K562 (cell line): Measurements from ENCODE around the gene AIFM1. TPM values are rescaled to one million over a fixed set of nuclear protein-coding genes. Genes with fewer than 3 reads are reported as not detected.
A peak's percentile ranks its signal among the peaks of the same experiment; 100 is the strongest.

Experiments
- ATAC-seq: fragments of 200-7000 bp; cut with Tn5 transposase; 3 replicates; pipeline ENCODE4 v1.9.1; 2020; ENCODE audit warnings: moderate library complexity
- BruUV-seq: library from RNA; stranded (reverse); fragments of 400-500 nt; replicated peaks from 2 replicates; lab custom pipeline; 2021; lab: Mats Ljungman, UMichigan
- CTCF ChIA-PET: fragments of 300-600 bp; formaldehyde crosslinking; extraction: SDS; loops from one replicate; lab custom pipeline; 2021; ENCODE audit warnings: low intra/inter-chr PET ratio; lab: Yijun Ruan, JAX
- POLR2A ChIA-PET: fragments of 300-600, 350-650 bp; sonication (Branson Sonifier 250); formaldehyde crosslinking; extraction: SDS; loops from one replicate; lab custom pipeline; 2021; ENCODE audit warnings: antibody characterized with exemption, inconsistent platforms; lab: Yijun Ruan, JAX
- DNase-seq, 4 experiments: peaks; one replicate each; pipeline versions ENCODE4 v3.0.0 to v3.0.0-alpha.2; 2011 to 2018; ENCODE audit warnings: low spot score in 3 of 4, mixed read lengths in 3 of 4; ENCODE audit errors: extremely low read depth in 1 of 4
- FAIRE-seq: peaks from 2 replicates; lab custom pipeline; 2011; peaks lifted over from hg19 to GRCh38; lab: Jason Lieb, UNC
- H2AFZ ChIP-seq: 2 replicates; pipeline ENCODE4 v1.6.0; 2011; ENCODE audit warnings: low read depth, low read length, control low read depth, inconsistent platforms
- H3K27ac ChIP-seq: fragments of 200-600 bp; 3 replicates; pipeline ENCODE4 v1.8.0; 2011; ENCODE audit warnings: low read depth, mild to moderate bottlenecking, control low read depth, inconsistent platforms, low read length, moderate library complexity, mixed read lengths; ENCODE audit errors: extremely low read depth
- H3K27me3 ChIP-seq, 2 experiments: fragments of 300-600 bp in 1 of 2; 2 replicates in 1 of 2; 3 replicates in 1 of 2; pipeline versions ENCODE4 v1.6.0 to v1.8.0; 2011; ENCODE audit warnings: inconsistent platforms in 2 of 2, low read length in 2 of 2, mild to moderate bottlenecking in 1 of 2, mixed read lengths in 1 of 2, moderate library complexity in 1 of 2; ENCODE audit not compliant: control insufficient read depth in 2 of 2, insufficient read depth in 2 of 2
- H3K36me3 ChIP-seq: fragments of 300-600 bp; 3 replicates; pipeline ENCODE4 v1.8.0; 2011; ENCODE audit warnings: mild to moderate bottlenecking, low read length, inconsistent platforms; ENCODE audit not compliant: control insufficient read depth, insufficient read depth
- H3K4me1 ChIP-seq, 2 experiments: fragments of 200-600 bp in 1 of 2; replicated peaks in 1 of 2; 2 replicates in 1 of 2; 3 replicates in 1 of 2; pipeline versions ENCODE4 v1.5.1 to v1.8.0; 2011; ENCODE audit warnings: inconsistent platforms in 2 of 2, low read length in 2 of 2, mild to moderate bottlenecking in 1 of 2, mixed read lengths in 1 of 2, moderate library complexity in 1 of 2; ENCODE audit not compliant: control insufficient read depth in 2 of 2, insufficient read depth in 2 of 2
- H3K4me2 ChIP-seq: 2 replicates; pipeline ENCODE4 v1.6.1; 2011; ENCODE audit warnings: low read length, control low read depth, inconsistent platforms, mixed read lengths; ENCODE audit not compliant: insufficient read depth
- H3K4me3 ChIP-seq: fragments of 200-600 bp; sonication (generic), shearing (Covaris generic); 2 replicates; pipeline ENCODE4 v1.5.1; 2016; ENCODE audit warnings: control low read depth, inconsistent platforms
- H3K79me2 ChIP-seq: fragments of 200-600 bp; 3 replicates; pipeline ENCODE4 v1.8.0; 2011; ENCODE audit warnings: low read length, inconsistent platforms; ENCODE audit not compliant: control insufficient read depth, insufficient read depth
- H3K9ac ChIP-seq, 2 experiments: 2 replicates each; pipeline versions ENCODE4 v1.6.0 to v1.6.1; 2011; ENCODE audit warnings: low read depth in 2 of 2, low read length in 2 of 2, control low read depth in 1 of 2, inconsistent platforms in 1 of 2, mild to moderate bottlenecking in 1 of 2, mixed read lengths in 1 of 2; ENCODE audit not compliant: insufficient read depth in 1 of 2
- H3K9me1 ChIP-seq: one replicate; pipeline ENCODE4 v1.6.0; 2011; ENCODE audit warnings: inconsistent platforms, mild to moderate bottlenecking, low read length, moderate library complexity; ENCODE audit not compliant: control insufficient read depth, insufficient read depth
- H3K9me3 ChIP-seq: replicated peaks from 2 replicates; pipeline ENCODE4 v1.5.1; 2011; ENCODE audit warnings: low read depth, low read length, inconsistent platforms; ENCODE audit not compliant: control insufficient read depth, insufficient read depth
- H4K20me1 ChIP-seq: replicated peaks from 2 replicates; pipeline ENCODE4 v1.6.1; 2011; ENCODE audit warnings: low read length, inconsistent platforms, mixed read lengths; ENCODE audit not compliant: control insufficient read depth, insufficient read depth
- E2F6 ChIP-seq, 2 experiments: IDR thresholded peaks; 2 replicates each; pipeline ENCODE4 v1.6.1; 2011; ENCODE audit warnings: borderline replicate concordance in 1 of 2, control low read depth in 1 of 2, low read depth in 1 of 2, low read length in 1 of 2, mild to moderate bottlenecking in 1 of 2, mixed read lengths in 1 of 2, moderate library complexity in 1 of 2; ENCODE audit not compliant: insufficient read depth in 1 of 2, insufficient read length in 1 of 2, poor library complexity in 1 of 2, severe bottlenecking in 1 of 2; ENCODE audit errors: extremely low read depth in 1 of 2
- ELF1 ChIP-seq: fragments of 200-800 bp; sonication (Bioruptor generic); IDR thresholded peaks from 2 replicates; pipeline ENCODE4 v1.6.1; 2016; ENCODE audit warnings: missing genetic modification characterization, missing compliant biosample characterization
- HMGN3 ChIP-seq: IDR thresholded peaks from 2 replicates; pipeline ENCODE4 v1.6.1; 2011; ENCODE audit warnings: borderline replicate concordance, low read depth, mild to moderate bottlenecking, mixed read lengths, low read length; ENCODE audit not compliant: insufficient read length; ENCODE audit errors: extremely low read depth
- ZNF143 ChIP-seq: sonication (generic); formaldehyde crosslinking; IDR thresholded peaks from 2 replicates; pipeline ENCODE4 v1.9.0; 2022; ENCODE audit warnings: mild to moderate bottlenecking, missing genetic modification reagents
- ZNF408 ChIP-seq: fragments of 250-450 bp; sonication (Bioruptor Pico); IDR thresholded peaks from 2 replicates; pipeline ENCODE4 v1.4.0; 2020; ENCODE audit warnings: low read depth, mild to moderate bottlenecking, moderate library complexity
- WGBS: fragments of 100-300 bp; shearing (Covaris generic); methylation state at CpG from one replicate; pipeline ENCODE4 v1.1.6; 2016; ENCODE audit warnings: low coverage, mixed read lengths; ENCODE audit not compliant: insufficient coverage; ENCODE audit errors: missing lambda C conversion rate; 5-methylcytosine and 5-hydroxymethylcytosine counted together
- in situ Hi-C: fragments of 300-500 bp; cut with MboI; formaldehyde crosslinking; loops from 4 replicates; pipeline ENCODE4 v1.15.0; 2018; ENCODE audit warnings: inconsistent platforms, mixed read lengths
- intact Hi-C: fragments of 100-400 bp; cut with micrococcal nuclease; formaldehyde crosslinking; loops from 2 replicates; pipeline ENCODE4 v1.14.2; 2022
- polyA plus RNA-seq, 8 experiments: library from polyadenylated mRNA; depleted of rRNA in 4 of 8; stranded (reverse) in 5 of 8; unstranded in 3 of 8; fragments of >200 nt; fragmentation: Nextera tagmentation in 2 of 8; fragmentation: Illumina TruSeq in 1 of 8; extraction: Ambion mirVana in 2 of 8; extraction: Trizol in 1 of 8; gene quantifications; 2 replicates each; pipeline versions ENCODE4 v1.2.1 to v1.2.3, GENCODE V29; 2011 to 2014; ENCODE audit warnings: inconsistent platforms in 1 of 8, missing spikeins in 1 of 8
- total RNA-seq, 7 experiments: library from RNA; depleted of rRNA in 6 of 7; stranded (reverse); fragments of >200 nt in 6 of 7; fragmentation: Illumina TruSeq in 2 of 7; extraction: Trizol in 2 of 7; gene quantifications; 2 replicates each; pipeline versions ENCODE4 v1.2.1 to v1.2.3, GENCODE V29; 2011 to 2021; ENCODE audit warnings: low replicate concordance in 1 of 7
- TF ChIP-seq, protein P1 (sequence below): fragments of 450-650 bp; IDR thresholded peaks from 2 replicates; pipeline ENCODE4 v1.6.1; 2016; ENCODE audit warnings: mild to moderate bottlenecking, moderate library complexity

Gene AIFM1
- total and polyA plus RNA-seq, 9 of the 15 experiments (the other 6 are each of a cell fraction or from before 2014, with no cell fraction given) = 51.0 to 117 (median 91.2) TPM

GRCh38 chrX:130109429-130110378 lies 55.9 kb downstream of the AIFM1 start:
- peaks cover 54% of the 10 kb centered on the region for H3K79me2 ChIP-seq
- H4K20me1 ChIP-seq = peaks cover 29% of the 10 kb centered on the region
- ChIA-PET POLR2A (interaction anchor here (1.0 to 2.9 kb wide), 3 partner anchors 9 to 11 kb away, joined by 3 to 11 read pairs (median 10); no protein-coding TSS in a partner anchor), CTCF (no interaction called here)
- peaks cover 14% of the 10 kb centered on the region for H3K36me3 ChIP-seq
- H3K4me2 ChIP-seq = peak overlapping the region; percentile 87
- peaks cover 3% of the 10 kb centered on the region for H3K9me1 ChIP-seq
- ATAC-seq = peak; percentile 53
- H2AFZ ChIP-seq = 0 out of 2 replicates have a peak overlapping the region, but pooled peaks have one; percentile 32
- peaks cover 43 to 49% of the 10 kb centered on the region in 2 experiments for H3K4me1 ChIP-seq
- peak; percentile 38 to 50 (median 46) for DNase-seq
- BruUV-seq = no TSS peak
- H3K27me3 ChIP-seq = no peaks in the 10 kb centered on the region
- no peaks in the 10 kb centered on the region for H3K9me3 ChIP-seq
- FAIRE-seq = no peak
- peak overlapping the region; percentile 96 for H3K27ac ChIP-seq
- intact Hi-C loops (loop anchor here (5.0 kb wide), 1 partner anchor 58 kb away; the partner anchor contains the start of gene AIFM1), in situ Hi-C loops (no loop called here)
- peak overlapping the region; percentile 92 to 97 for H3K9ac ChIP-seq
- H3K4me3 ChIP-seq = peak overlapping the region; percentile 71
- 2% methylated on average over 27 of the region's 81 CpGs for WGBS
- TF ChIP-seq, protein P1, sequence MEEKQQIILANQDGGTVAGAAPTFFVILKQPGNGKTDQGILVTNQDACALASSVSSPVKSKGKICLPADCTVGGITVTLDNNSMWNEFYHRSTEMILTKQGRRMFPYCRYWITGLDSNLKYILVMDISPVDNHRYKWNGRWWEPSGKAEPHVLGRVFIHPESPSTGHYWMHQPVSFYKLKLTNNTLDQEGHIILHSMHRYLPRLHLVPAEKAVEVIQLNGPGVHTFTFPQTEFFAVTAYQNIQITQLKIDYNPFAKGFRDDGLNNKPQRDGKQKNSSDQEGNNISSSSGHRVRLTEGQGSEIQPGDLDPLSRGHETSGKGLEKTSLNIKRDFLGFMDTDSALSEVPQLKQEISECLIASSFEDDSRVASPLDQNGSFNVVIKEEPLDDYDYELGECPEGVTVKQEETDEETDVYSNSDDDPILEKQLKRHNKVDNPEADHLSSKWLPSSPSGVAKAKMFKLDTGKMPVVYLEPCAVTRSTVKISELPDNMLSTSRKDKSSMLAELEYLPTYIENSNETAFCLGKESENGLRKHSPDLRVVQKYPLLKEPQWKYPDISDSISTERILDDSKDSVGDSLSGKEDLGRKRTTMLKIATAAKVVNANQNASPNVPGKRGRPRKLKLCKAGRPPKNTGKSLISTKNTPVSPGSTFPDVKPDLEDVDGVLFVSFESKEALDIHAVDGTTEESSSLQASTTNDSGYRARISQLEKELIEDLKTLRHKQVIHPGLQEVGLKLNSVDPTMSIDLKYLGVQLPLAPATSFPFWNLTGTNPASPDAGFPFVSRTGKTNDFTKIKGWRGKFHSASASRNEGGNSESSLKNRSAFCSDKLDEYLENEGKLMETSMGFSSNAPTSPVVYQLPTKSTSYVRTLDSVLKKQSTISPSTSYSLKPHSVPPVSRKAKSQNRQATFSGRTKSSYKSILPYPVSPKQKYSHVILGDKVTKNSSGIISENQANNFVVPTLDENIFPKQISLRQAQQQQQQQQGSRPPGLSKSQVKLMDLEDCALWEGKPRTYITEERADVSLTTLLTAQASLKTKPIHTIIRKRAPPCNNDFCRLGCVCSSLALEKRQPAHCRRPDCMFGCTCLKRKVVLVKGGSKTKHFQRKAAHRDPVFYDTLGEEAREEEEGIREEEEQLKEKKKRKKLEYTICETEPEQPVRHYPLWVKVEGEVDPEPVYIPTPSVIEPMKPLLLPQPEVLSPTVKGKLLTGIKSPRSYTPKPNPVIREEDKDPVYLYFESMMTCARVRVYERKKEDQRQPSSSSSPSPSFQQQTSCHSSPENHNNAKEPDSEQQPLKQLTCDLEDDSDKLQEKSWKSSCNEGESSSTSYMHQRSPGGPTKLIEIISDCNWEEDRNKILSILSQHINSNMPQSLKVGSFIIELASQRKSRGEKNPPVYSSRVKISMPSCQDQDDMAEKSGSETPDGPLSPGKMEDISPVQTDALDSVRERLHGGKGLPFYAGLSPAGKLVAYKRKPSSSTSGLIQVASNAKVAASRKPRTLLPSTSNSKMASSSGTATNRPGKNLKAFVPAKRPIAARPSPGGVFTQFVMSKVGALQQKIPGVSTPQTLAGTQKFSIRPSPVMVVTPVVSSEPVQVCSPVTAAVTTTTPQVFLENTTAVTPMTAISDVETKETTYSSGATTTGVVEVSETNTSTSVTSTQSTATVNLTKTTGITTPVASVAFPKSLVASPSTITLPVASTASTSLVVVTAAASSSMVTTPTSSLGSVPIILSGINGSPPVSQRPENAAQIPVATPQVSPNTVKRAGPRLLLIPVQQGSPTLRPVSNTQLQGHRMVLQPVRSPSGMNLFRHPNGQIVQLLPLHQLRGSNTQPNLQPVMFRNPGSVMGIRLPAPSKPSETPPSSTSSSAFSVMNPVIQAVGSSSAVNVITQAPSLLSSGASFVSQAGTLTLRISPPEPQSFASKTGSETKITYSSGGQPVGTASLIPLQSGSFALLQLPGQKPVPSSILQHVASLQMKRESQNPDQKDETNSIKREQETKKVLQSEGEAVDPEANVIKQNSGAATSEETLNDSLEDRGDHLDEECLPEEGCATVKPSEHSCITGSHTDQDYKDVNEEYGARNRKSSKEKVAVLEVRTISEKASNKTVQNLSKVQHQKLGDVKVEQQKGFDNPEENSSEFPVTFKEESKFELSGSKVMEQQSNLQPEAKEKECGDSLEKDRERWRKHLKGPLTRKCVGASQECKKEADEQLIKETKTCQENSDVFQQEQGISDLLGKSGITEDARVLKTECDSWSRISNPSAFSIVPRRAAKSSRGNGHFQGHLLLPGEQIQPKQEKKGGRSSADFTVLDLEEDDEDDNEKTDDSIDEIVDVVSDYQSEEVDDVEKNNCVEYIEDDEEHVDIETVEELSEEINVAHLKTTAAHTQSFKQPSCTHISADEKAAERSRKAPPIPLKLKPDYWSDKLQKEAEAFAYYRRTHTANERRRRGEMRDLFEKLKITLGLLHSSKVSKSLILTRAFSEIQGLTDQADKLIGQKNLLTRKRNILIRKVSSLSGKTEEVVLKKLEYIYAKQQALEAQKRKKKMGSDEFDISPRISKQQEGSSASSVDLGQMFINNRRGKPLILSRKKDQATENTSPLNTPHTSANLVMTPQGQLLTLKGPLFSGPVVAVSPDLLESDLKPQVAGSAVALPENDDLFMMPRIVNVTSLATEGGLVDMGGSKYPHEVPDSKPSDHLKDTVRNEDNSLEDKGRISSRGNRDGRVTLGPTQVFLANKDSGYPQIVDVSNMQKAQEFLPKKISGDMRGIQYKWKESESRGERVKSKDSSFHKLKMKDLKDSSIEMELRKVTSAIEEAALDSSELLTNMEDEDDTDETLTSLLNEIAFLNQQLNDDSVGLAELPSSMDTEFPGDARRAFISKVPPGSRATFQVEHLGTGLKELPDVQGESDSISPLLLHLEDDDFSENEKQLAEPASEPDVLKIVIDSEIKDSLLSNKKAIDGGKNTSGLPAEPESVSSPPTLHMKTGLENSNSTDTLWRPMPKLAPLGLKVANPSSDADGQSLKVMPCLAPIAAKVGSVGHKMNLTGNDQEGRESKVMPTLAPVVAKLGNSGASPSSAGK = 0 out of 2 replicates have a peak, but pooled peaks have one; percentile 47
- TF ChIP-seq ELF1 (tag) (no peak), E2F6 (IDR thresholded peaks at IDR 0.05; ENCODE audit: borderline replicate concordance in 1 of 2, extremely low read depth in 1 of 2, insufficient read depth in 1 of 2, insufficient read length in 1 of 2, low read depth in 1 of 2, low read length in 1 of 2, poor library complexity in 1 of 2, severe bottlenecking in 1 of 2) (peak; percentile 55 to 95), ZNF143 (CRISPR knock-in tag) (no peak), HMGN3 (peak; percentile 39), ZNF408 (no peak)
